HCT116 (cell line): Measurements from ENCODE around the gene RHNO1. TPM values are rescaled to one million over a fixed set of nuclear protein-coding genes. Genes with fewer than 3 reads are reported as not detected.

Experiments
- ATAC-seq: fragments of 200-7000 bp; cut with Tn5 transposase; 2 replicates; pipeline ENCODE4 v1.9.1; 2020; ENCODE audit warnings: mild to moderate bottlenecking, moderate library complexity
- BruUV-seq: library from RNA; stranded (reverse); fragments of 400-500 nt; replicated peaks from 2 replicates; lab custom pipeline; 2021; lab: Mats Ljungman, UMichigan
- CTCF ChIA-PET: fragments of 300-600 bp; sonication (Branson Sonifier 250); formaldehyde crosslinking; loops from one replicate; lab custom pipeline; 2021; ENCODE audit warnings: antibody characterized with exemption; lab: Charles Lee
- POLR2A ChIA-PET: fragments of 300-600, 350-600 bp; sonication (Branson Sonifier 250); formaldehyde crosslinking; loops from one replicate; lab custom pipeline; 2021; ENCODE audit warnings: antibody characterized with exemption; lab: Charles Lee
- RAD21 ChIA-PET, 2 experiments: fragments of 300-600 bp; sonication (Branson Sonifier 250); formaldehyde crosslinking; loops; one replicate each; lab custom pipeline; 2023; ENCODE audit warnings: low total read pairs in 2 of 2; ENCODE audit not compliant: uncharacterized antibody in 2 of 2, unreplicated experiment in 2 of 2, low non-redundant PET in 1 of 2; lab: Charles Lee
- DNase-seq: peaks from one replicate; pipeline ENCODE4 v3.0.0-alpha.2; 2010; ENCODE audit warnings: low read depth, low spot score
- H2AFZ ChIP-seq: fragments of 200-600 bp; shearing (Covaris generic), sonication (generic); 2 replicates; pipeline ENCODE4 v1.6.1; 2017; ENCODE audit warnings: low read depth, mixed run types, mixed read lengths, antibody characterized with exemption, low read length; ENCODE audit not compliant: poor library complexity, severe bottlenecking
- H3K27ac ChIP-seq: 2 replicates; pipeline ENCODE4 v1.5.1; 2012; ENCODE audit warnings: low read depth, low read length
- H3K27me3 ChIP-seq: fragments of 200-600 bp; sonication (generic); 2 replicates; pipeline ENCODE4 v1.6.1; 2016; ENCODE audit warnings: mixed run types, low read length, mixed read lengths; ENCODE audit not compliant: insufficient read depth
- H3K36me3 ChIP-seq, 2 experiments: fragments of 200-500 bp in 1 of 2; fragments of 200-600 bp in 1 of 2; sonication (Bioruptor generic) in 1 of 2; sonication (generic) in 1 of 2; 2 replicates each; pipeline versions ENCODE4 v1.5.1 to v1.6.1; 2014 to 2016; ENCODE audit warnings: low read length in 2 of 2, inconsistent platforms in 1 of 2, mixed read lengths in 1 of 2, mixed run types in 1 of 2; ENCODE audit not compliant: insufficient read depth in 2 of 2, control insufficient read depth in 1 of 2
- H3K4me1 ChIP-seq, 2 experiments: fragments of 200-600 bp in 1 of 2; sonication (generic) in 1 of 2; 2 replicates each; pipeline versions ENCODE4 v1.5.1 to v1.6.1; 2012 to 2017; ENCODE audit warnings: low read length in 2 of 2, inconsistent platforms in 1 of 2, mild to moderate bottlenecking in 1 of 2, mixed read lengths in 1 of 2, mixed run types in 1 of 2, moderate library complexity in 1 of 2; ENCODE audit not compliant: insufficient read depth in 2 of 2, control insufficient read depth in 1 of 2
- H3K4me2 ChIP-seq: fragments of 200-600 bp; sonication (generic); 2 replicates; pipeline ENCODE4 v1.6.1; 2017; ENCODE audit warnings: mixed run types, low read length, mixed read lengths
- H3K4me3 ChIP-seq, 2 experiments: fragments of 200-600 bp in 1 of 2; sonication (generic) in 1 of 2; replicated peaks in 1 of 2; 2 replicates each; pipeline ENCODE4 v1.5.1; 2011 to 2016; ENCODE audit warnings: low read length in 2 of 2, control low read depth in 1 of 2, low read depth in 1 of 2, mild to moderate bottlenecking in 1 of 2, mixed read lengths in 1 of 2, mixed run types in 1 of 2
- H3K79me2 ChIP-seq: fragments of 200-600 bp; sonication (generic); 2 replicates; pipeline ENCODE4 v1.6.1; 2017; ENCODE audit warnings: mild to moderate bottlenecking, mixed run types, low read length, moderate library complexity, mixed read lengths; ENCODE audit not compliant: insufficient read depth
- H3K9ac ChIP-seq: fragments of 200-600 bp; sonication (generic); 2 replicates; pipeline ENCODE4 v1.6.1; 2016; ENCODE audit warnings: low read length, mixed read lengths
- H3K9me2 ChIP-seq: fragments of 200-600 bp; sonication (generic), shearing (Covaris generic); 2 replicates; pipeline ENCODE4 v1.6.1; 2017; ENCODE audit warnings: mixed run types, mild to moderate bottlenecking, moderate library complexity; ENCODE audit not compliant: insufficient read depth
- H3K9me3 ChIP-seq, 2 experiments: fragments of 200-500 bp in 1 of 2; fragments of 200-600 bp in 1 of 2; sonication (Bioruptor generic) in 1 of 2; sonication (generic) in 1 of 2; 2 replicates each; pipeline ENCODE4 v1.6.1; 2014 to 2017; ENCODE audit warnings: low read length in 2 of 2, mixed read lengths in 2 of 2, inconsistent platforms in 1 of 2, low read depth in 1 of 2, mild to moderate bottlenecking in 1 of 2, mixed run types in 1 of 2, moderate library complexity in 1 of 2; ENCODE audit not compliant: control insufficient read depth in 1 of 2, insufficient read depth in 1 of 2
- H4K20me1 ChIP-seq: fragments of 200-600 bp; sonication (generic), shearing (Covaris generic); 2 replicates; pipeline ENCODE4 v1.6.1; 2017; ENCODE audit warnings: mixed run types, mild to moderate bottlenecking, moderate library complexity; ENCODE audit not compliant: insufficient read depth
- ATF3 ChIP-seq: IDR thresholded peaks from 2 replicates; pipeline ENCODE4 v1.6.1; 2012
- CEBPB ChIP-seq: IDR thresholded peaks from 2 replicates; pipeline ENCODE4 v1.6.1; 2012; ENCODE audit warnings: low read depth
- CTCF ChIP-seq, 3 experiments: fragments of 200-600 bp in 1 of 3; sonication (generic) in 1 of 3; IDR thresholded peaks in 2 of 3; conservative IDR thresholded peaks in 1 of 3; 2 replicates each; pipeline ENCODE4 v1.5.1; 2012 to 2017; ENCODE audit warnings: low read depth in 2 of 3, low read length in 2 of 3, antibody characterized with exemption in 1 of 3, borderline replicate concordance in 1 of 3, control low read depth in 1 of 3, mild to moderate bottlenecking in 1 of 3, mixed read lengths in 1 of 3, mixed run types in 1 of 3, moderate library complexity in 1 of 3; ENCODE audit not compliant: insufficient read depth in 1 of 3
- EGR1 ChIP-seq: IDR thresholded peaks from 2 replicates; pipeline ENCODE4 v1.6.1; 2012; ENCODE audit warnings: low read depth
- ELF1 ChIP-seq: IDR thresholded peaks from 2 replicates; pipeline ENCODE4 v1.6.1; 2012; ENCODE audit warnings: low read depth, borderline replicate concordance
- EZH2 ChIP-seq: fragments of 200-600 bp; sonication (generic); IDR thresholded peaks from 2 replicates; pipeline ENCODE4 v1.6.1; 2017; ENCODE audit warnings: antibody characterized with exemption, mixed run types
- EZH2phosphoT487 ChIP-seq: fragments of 200-600 bp; IDR thresholded peaks from 2 replicates; pipeline ENCODE4 v1.6.1; 2018; ENCODE audit warnings: antibody characterized with exemption, borderline replicate concordance
- FOSL1 ChIP-seq: IDR thresholded peaks from 2 replicates; pipeline ENCODE4 v1.6.1; 2012; ENCODE audit warnings: low read depth
- JUND ChIP-seq: IDR thresholded peaks from 2 replicates; pipeline ENCODE4 v1.6.1; 2012
- POLR2A ChIP-seq: IDR thresholded peaks from 2 replicates; pipeline ENCODE4 v1.7.0; 2011; ENCODE audit warnings: borderline replicate concordance; ENCODE audit not compliant: insufficient read depth, insufficient read length; ENCODE audit errors: extremely low read depth
- RAD21 ChIP-seq: IDR thresholded peaks from 2 replicates; pipeline ENCODE4 v1.6.1; 2012; ENCODE audit warnings: low read depth, mild to moderate bottlenecking
- REST ChIP-seq: IDR thresholded peaks from 2 replicates; pipeline ENCODE4 v1.6.1; 2012; ENCODE audit warnings: low read depth
- SIN3A ChIP-seq: IDR thresholded peaks from 2 replicates; pipeline ENCODE4 v1.6.1; 2012; ENCODE audit warnings: low read depth
- SP1 ChIP-seq: IDR thresholded peaks from 2 replicates; pipeline ENCODE4 v1.6.1; 2012; ENCODE audit warnings: low read depth
- TCF7L2 ChIP-seq: IDR thresholded peaks from 2 replicates; pipeline ENCODE4 v1.7.0; 2011; ENCODE audit warnings: borderline replicate concordance, inconsistent platforms; ENCODE audit not compliant: insufficient read depth, insufficient read length; ENCODE audit errors: extremely low read depth
- YY1 ChIP-seq: IDR thresholded peaks from 2 replicates; pipeline ENCODE4 v1.6.1; 2011; ENCODE audit warnings: low read length, low read depth, moderate library complexity, mild to moderate bottlenecking; ENCODE audit not compliant: insufficient replicate concordance; ENCODE audit errors: extremely low read depth
- ZFX ChIP-seq: fragments of 450-650 bp; IDR thresholded peaks from 2 replicates; pipeline ENCODE4 v1.6.1; 2017
- ZNF274 ChIP-seq: fragments of 200-500 bp; sonication (Bioruptor generic); IDR thresholded peaks from 2 replicates; pipeline ENCODE4 v1.6.1; 2014; ENCODE audit warnings: mild to moderate bottlenecking, low read depth, low read length, inconsistent platforms
- intact Hi-C: fragments of 100-400 bp; cut with micrococcal nuclease; formaldehyde crosslinking; loops from 2 replicates; pipeline ENCODE4 v1.10.0; 2022
- total RNA-seq: library from RNA; stranded (reverse); gene quantifications from one replicate; pipeline ENCODE4 v1.2.1, GENCODE V29; 2021; ENCODE audit not compliant: unreplicated experiment

RHNO1 gene
- total RNA-seq, 1 experiment from 2014 or later = 29.7 TPM

GRCh38 chr12:2829275-2829674 is 47.7 kb upstream of the RHNO1 start (continued):
- no peak for TF ChIP-seq YY1
- TF ChIP-seq, all 23 proteins: peak for 0

GRCh38 chr12:2832550-2833127 is 44.4 kb upstream of the RHNO1 start:
- POLR2A ChIA-PET = no interaction called here
- H3K9ac ChIP-seq = no peak overlapping the region
- no peaks in the 10 kb centered on the region for H4K20me1 ChIP-seq
- no peaks in the 10 kb centered on the region for H3K79me2 ChIP-seq
- RAD21 ChIA-PET = no interaction called here
- H3K4me3 ChIP-seq = no peak overlapping the region
- no peaks in the 10 kb centered on the region for H3K4me1 ChIP-seq
- TF ChIP-seq FOSL1 (no peak), ATF3 (no peak), ZNF274 (no peak), ZFX (no peak), CEBPB (no peak), CTCF (IDR thresholded peaks at IDR 0.05 in 2 of 3, conservative IDR thresholded peaks at IDR 0.05 in 1 of 3; ENCODE audit: borderline replicate concordance in 1 of 3, insufficient read depth in 1 of 3, low read depth in 2 of 3, low read length in 2 of 3) (no peak), SIN3A (no peak), TCF7L2 (no peak), REST (no peak), JUND (no peak), RAD21 (no peak), POLR2A (no peak), ELF1 (no peak), SP1 (no peak), YY1 (no peak), EZH2 (no peak), EZH2phosphoT487 (no peak), EGR1 (no peak)
- H3K9me2 ChIP-seq = no peaks in the 10 kb centered on the region
- no peaks in the 10 kb centered on the region for H3K9me3 ChIP-seq
- no TSS peak for BruUV-seq
- DNase-seq (no peak), ATAC-seq (0 out of 2 replicates have a peak, but pooled peaks have one; percentile 18)
- H3K27me3 ChIP-seq = no peaks in the 10 kb centered on the region
- H3K36me3 ChIP-seq = peaks cover 0 to 6% of the 10 kb centered on the region in 2 experiments; a peak in 1 of 4 replicates
- no peak overlapping the region; the same call in 1 of the 2 replicates for H3K27ac ChIP-seq
- CTCF ChIA-PET = no interaction called here
- intact Hi-C loops = no loop called here
- H2AFZ ChIP-seq = no peak overlapping the region
- H3K4me2 ChIP-seq = no peak overlapping the region
